H9 (cell line): Measurements from ENCODE around the gene CTSE. TPM values are rescaled to one million over a fixed set of nuclear protein-coding genes. Genes with fewer than 3 reads are reported as not detected.

ENCODE experiments used
- DNase-seq: peaks from one replicate; pipeline ENCODE4 v3.0.0-alpha.2; 2017
- H2AFZ ChIP-seq: one replicate; pipeline ENCODE4 v1.6.1; 2013; ENCODE audit warnings: mild to moderate bottlenecking, low read length, control low read depth, moderate library complexity
- H2AK5ac ChIP-seq: 2 replicates; pipeline ENCODE4 v1.6.1; 2013; ENCODE audit warnings: low read length, control low read depth, mixed read lengths; ENCODE audit not compliant: insufficient read length
- H2BK120ac ChIP-seq: one replicate; pipeline ENCODE4 v1.6.1; 2013; ENCODE audit warnings: low read depth, mild to moderate bottlenecking, low read length, control low read depth, inconsistent platforms; ENCODE audit not compliant: poor library complexity, severe bottlenecking
- H2BK12ac ChIP-seq: 2 replicates; pipeline ENCODE4 v1.6.1; 2013; ENCODE audit warnings: low read length, control low read depth, mixed read lengths, low read depth; ENCODE audit not compliant: insufficient read length
- H2BK15ac ChIP-seq: 2 replicates; pipeline ENCODE4 v1.6.1; 2013; ENCODE audit warnings: low read depth, low read length, control low read depth
- H2BK20ac ChIP-seq: one replicate; pipeline ENCODE4 v1.6.1; 2013; ENCODE audit warnings: low read depth, mild to moderate bottlenecking, low read length, control low read depth, inconsistent platforms; ENCODE audit not compliant: poor library complexity, severe bottlenecking
- H2BK5ac ChIP-seq: 2 replicates; pipeline ENCODE4 v1.6.1; 2013; ENCODE audit warnings: low read length, control low read depth, mixed read lengths; ENCODE audit not compliant: insufficient read length
- H3K14ac ChIP-seq: 2 replicates; pipeline ENCODE4 v1.6.1; 2013; ENCODE audit warnings: low read length, control low read depth; ENCODE audit not compliant: insufficient read depth
- H3K18ac ChIP-seq: 2 replicates; pipeline ENCODE4 v1.6.1; 2013; ENCODE audit warnings: low read depth, mild to moderate bottlenecking, mixed read lengths, low read length, control low read depth; ENCODE audit not compliant: insufficient read length
- H3K23ac ChIP-seq: 2 replicates; pipeline ENCODE4 v1.6.1; 2013; ENCODE audit warnings: low read length, control low read depth, mixed read lengths, low read depth; ENCODE audit not compliant: insufficient read length
- H3K23me2 ChIP-seq: 2 replicates; pipeline ENCODE4 v1.6.1; 2013; ENCODE audit warnings: low read depth, mild to moderate bottlenecking, mixed read lengths, low read length, control low read depth; ENCODE audit not compliant: insufficient read length, poor library complexity, severe bottlenecking
- H3K27ac ChIP-seq: 2 replicates; pipeline ENCODE4 v1.5.1; 2013; ENCODE audit warnings: low read length, control low read depth, mixed read lengths, low read depth; ENCODE audit not compliant: insufficient read length
- H3K27me3 ChIP-seq: 2 replicates; pipeline ENCODE4 v1.6.1; 2013; ENCODE audit warnings: low read length, control low read depth, inconsistent platforms; ENCODE audit not compliant: insufficient read depth
- H3K4ac ChIP-seq: 2 replicates; pipeline ENCODE4 v1.6.1; 2013; ENCODE audit warnings: low read depth, mild to moderate bottlenecking, control low read depth, inconsistent platforms, low read length, moderate library complexity
- H3K4me1 ChIP-seq: 2 replicates; pipeline ENCODE4 v1.6.1; 2013; ENCODE audit warnings: low read length, control low read depth, inconsistent platforms; ENCODE audit not compliant: insufficient read depth
- H3K4me2 ChIP-seq: 2 replicates; pipeline ENCODE4 v1.6.1; 2013; ENCODE audit warnings: low read length, control low read depth, mixed read lengths; ENCODE audit not compliant: insufficient read length, insufficient read depth
- H3K56ac ChIP-seq: 2 replicates; pipeline ENCODE4 v1.6.1; 2013; ENCODE audit warnings: low read depth, mild to moderate bottlenecking, mixed read lengths, low read length, control low read depth; ENCODE audit not compliant: insufficient read length
- H3K79me1 ChIP-seq: 2 replicates; pipeline ENCODE4 v1.6.1; 2013; ENCODE audit warnings: low read depth, mild to moderate bottlenecking, moderate library complexity, low read length, control low read depth, inconsistent platforms; ENCODE audit not compliant: insufficient read depth, poor library complexity, severe bottlenecking
- H3K79me2 ChIP-seq: 2 replicates; pipeline ENCODE4 v1.6.1; 2013; ENCODE audit warnings: low read length, control low read depth, inconsistent platforms; ENCODE audit not compliant: insufficient read depth
- H3K9ac ChIP-seq: 2 replicates; pipeline ENCODE4 v1.6.1; 2013; ENCODE audit warnings: low read length, control low read depth, mixed read lengths; ENCODE audit not compliant: insufficient read length; ENCODE audit errors: extremely low read depth
- H3K9me3 ChIP-seq: one replicate; pipeline ENCODE4 v1.6.1; 2013; ENCODE audit warnings: low read depth, low read length, inconsistent platforms; ENCODE audit not compliant: control insufficient read depth
- H3T11ph ChIP-seq: one replicate; pipeline ENCODE4 v1.6.1; 2013; ENCODE audit warnings: mild to moderate bottlenecking, low read length, control low read depth, inconsistent platforms
- H4K20me1 ChIP-seq: one replicate; pipeline ENCODE4 v1.6.1; 2013; ENCODE audit not compliant: control insufficient read depth, insufficient read length, insufficient read depth
- H4K5ac ChIP-seq: 2 replicates; pipeline ENCODE4 v1.6.1; 2013; ENCODE audit warnings: low read depth, mild to moderate bottlenecking, mixed read lengths, low read length, control low read depth; ENCODE audit not compliant: insufficient read length
- H4K8ac ChIP-seq: replicated peaks from 2 replicates; pipeline ENCODE4 v1.6.1; 2013; ENCODE audit warnings: low read length, control low read depth, mixed read lengths, low read depth; ENCODE audit not compliant: insufficient read length
- H4K91ac ChIP-seq: 2 replicates; pipeline ENCODE4 v1.6.1; 2013; ENCODE audit warnings: low read depth, mild to moderate bottlenecking, moderate library complexity, mixed read lengths, low read length, control low read depth; ENCODE audit not compliant: insufficient read length
- H3K27ac Mint-ChIP-seq, 3 experiments: 2 replicates in 2 of 3; 3 replicates in 1 of 3; pipeline ENCODE4 v1.8.0; 2020 to 2021; ENCODE audit warnings: mixed read lengths in 3 of 3, mild to moderate bottlenecking in 1 of 3, moderate library complexity in 1 of 3
- H3K27me3 Mint-ChIP-seq: 2 replicates; pipeline ENCODE4 v1.8.0; 2021; ENCODE audit warnings: low read depth, mild to moderate bottlenecking, moderate library complexity, mixed read lengths
- H3K36me3 Mint-ChIP-seq, 3 experiments: 2 replicates in 2 of 3; 3 replicates in 1 of 3; pipeline ENCODE4 v1.8.0; 2020 to 2021; ENCODE audit warnings: low read depth in 3 of 3, mixed read lengths in 3 of 3; ENCODE audit not compliant: insufficient read depth in 1 of 3
- H3K4me1 Mint-ChIP-seq, 2 experiments: 2 replicates each; pipeline ENCODE4 v1.8.0; 2020; ENCODE audit warnings: mixed read lengths in 2 of 2
- H3K4me3 Mint-ChIP-seq, 2 experiments: 2 replicates in 1 of 2; 3 replicates in 1 of 2; pipeline ENCODE4 v1.8.0; 2020 to 2021; ENCODE audit warnings: mild to moderate bottlenecking in 2 of 2, mixed read lengths in 2 of 2, moderate library complexity in 1 of 2
- H3K9me3 Mint-ChIP-seq, 2 experiments: 2 replicates in 1 of 2; 3 replicates in 1 of 2; pipeline ENCODE4 v1.8.0; 2020; ENCODE audit warnings: mild to moderate bottlenecking in 2 of 2, mixed read lengths in 2 of 2, moderate library complexity in 1 of 2
- CTCF ChIP-seq: fragments of 200-600 bp; sonication (generic); conservative IDR thresholded peaks from 3 replicates; pipeline ENCODE4 v1.8.0; 2021; ENCODE audit warnings: antibody characterized with exemption, mild to moderate bottlenecking
- WGBS: extraction: QIAGEN DNeasy Blood & Tissue Kit; methylation state at CpG from one replicate; pipeline ENCODE4 v1.1.7; 2013; ENCODE audit warnings: missing lambda C conversion rate, low lambda C conversion rate, mixed read lengths; ENCODE audit not compliant: insufficient read length; ENCODE audit errors: extremely low coverage; 5-methylcytosine and 5-hydroxymethylcytosine counted together
- total RNA-seq: library from RNA; stranded (reverse); gene quantifications from 2 replicates; pipeline ENCODE4 v1.2.1, GENCODE V29; 2021

CTSE gene
- total RNA-seq, 1 experiment from 2014 or later: not detected

GRCh38 chr1:205962821-205963221 is 60.9 kb downstream of the CTSE start:
- Histone ChIP-seq H3K9ac (no peak overlapping the region), H2BK15ac (no peak overlapping the region), H3K56ac (no peak overlapping the region), H3K79me2 (no peaks in the 10 kb centered on the region), H3K4ac (no peak overlapping the region), H4K91ac (no peak overlapping the region), H2BK20ac (no peak overlapping the region), H2BK12ac (no peak overlapping the region), H3K4me1 (no peaks in the 10 kb centered on the region), H4K8ac (no peak overlapping the region), H3K79me1 (no peaks in the 10 kb centered on the region), H4K5ac (no peak overlapping the region), H3K4me2 (no peak overlapping the region), H3K23me2 (no peaks in the 10 kb centered on the region), H3K9me3 (no peaks in the 10 kb centered on the region), H3K23ac (no peak overlapping the region), H3K27ac (no peak overlapping the region), H3T11ph (no peak overlapping the region), H2BK120ac (no peak overlapping the region), H3K27me3 (no peaks in the 10 kb centered on the region), H3K14ac (no peak overlapping the region; the same call in 1 of the 2 replicates), H2AK5ac (no peak overlapping the region), H4K20me1 (no peaks in the 10 kb centered on the region), H3K18ac (no peak overlapping the region), H2AFZ (no peak overlapping the region), H2BK5ac (no peak overlapping the region)
- no peak overlapping the region for H3K27ac Mint-ChIP-seq
- no peak for DNase-seq
- peaks cover 23 to 30% of the 10 kb centered on the region in 2 experiments for H3K4me1 Mint-ChIP-seq
- TF ChIP-seq CTCF: no peak
- no peak overlapping the region for H3K4me3 Mint-ChIP-seq
- WGBS: no CpG with 5 or more reads among the region's 6 CpGs
- H3K36me3 Mint-ChIP-seq: no peaks in the 10 kb centered on the region
- peaks cover 12% of the 10 kb centered on the region for H3K27me3 Mint-ChIP-seq
- no peaks in the 10 kb centered on the region; a peak in 1 of 5 replicates for H3K9me3 Mint-ChIP-seq
